Osteocyte (in vitro differentiated cells): Measurements from ENCODE around the gene PAPOLB. TPM values are rescaled to one million over a fixed set of nuclear protein-coding genes. Genes with fewer than 3 reads are reported as not detected.

Experiments used
- DNase-seq: peaks from one replicate; pipeline ENCODE4 v3.0.0; 2021; ENCODE audit warnings: mixed read lengths; ENCODE audit not compliant: unreplicated experiment; ENCODE audit errors: extremely low spot score
- H3K27ac Mint-ChIP-seq: one replicate; pipeline ENCODE4 v1.8.0; 2021; ENCODE audit warnings: mild to moderate bottlenecking, mixed read lengths; ENCODE audit not compliant: unreplicated experiment
- H3K27me3 Mint-ChIP-seq: one replicate; pipeline ENCODE4 v1.8.0; 2021; ENCODE audit warnings: mixed read lengths; ENCODE audit not compliant: unreplicated experiment
- H3K36me3 Mint-ChIP-seq: one replicate; pipeline ENCODE4 v1.8.0; 2021; ENCODE audit warnings: mixed read lengths; ENCODE audit not compliant: unreplicated experiment
- H3K4me1 Mint-ChIP-seq: one replicate; pipeline ENCODE4 v1.8.0; 2021; ENCODE audit warnings: mixed read lengths; ENCODE audit not compliant: unreplicated experiment
- H3K4me3 Mint-ChIP-seq: one replicate; pipeline ENCODE4 v1.8.0; 2021; ENCODE audit warnings: mild to moderate bottlenecking, moderate library complexity, mixed read lengths; ENCODE audit not compliant: unreplicated experiment
- H3K9me3 Mint-ChIP-seq: one replicate; pipeline ENCODE4 v1.8.0; 2021; ENCODE audit warnings: mixed read lengths; ENCODE audit not compliant: unreplicated experiment
- CTCF ChIP-seq: fragments of 200-600 bp; sonication (generic); IDR thresholded peaks from 2 replicates; pipeline ENCODE4 v1.5.0; 2021; ENCODE audit warnings: antibody characterized with exemption, mild to moderate bottlenecking, moderate library complexity
- long read RNA-seq: library from polyadenylated mRNA; unstranded; transcript quantifications from one replicate; pipeline ENCODE4 v2.0.0, GENCODE V29; 2021
- total RNA-seq: library from RNA; stranded (reverse); gene quantifications from 2 replicates; pipeline ENCODE4 v1.2.1, GENCODE V29; 2021

PAPOLB gene
- total RNA-seq = 0.10 and 0.13 TPM in 2 replicates
- long read RNA-seq = 0 reads

DNA sequence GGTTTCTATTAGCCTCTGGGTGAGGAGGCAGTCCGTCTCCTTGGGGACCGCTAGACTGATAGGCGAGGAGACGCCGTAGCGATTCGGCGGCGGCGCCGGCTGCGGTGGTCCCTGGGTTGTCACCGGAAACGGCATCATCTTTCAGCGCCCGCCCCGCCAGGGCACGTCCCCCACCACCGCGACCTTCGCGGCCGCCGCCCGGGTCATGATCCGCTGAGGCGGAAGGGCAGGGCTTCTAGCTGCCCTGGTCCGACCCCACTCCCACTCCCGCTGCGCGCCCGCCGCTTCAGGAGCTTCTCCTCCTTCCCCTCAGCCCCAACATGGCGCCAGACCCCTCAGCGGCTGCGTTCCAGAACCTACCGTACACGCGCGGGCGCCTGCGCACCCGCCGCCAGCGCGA lies at the start of gene PAPOLB:
PAPOLB (minus strand) TSS at position 358 of the 400 bp plus-strand sequence; CDS start at position 138, 220 bp downstream.
- H3K4me1 Mint-ChIP-seq = no peaks in the 10 kb centered on the region
- no peak for DNase-seq
- no peak within 1 kb of the TSS for H3K4me3 Mint-ChIP-seq
- H3K27me3 Mint-ChIP-seq = peaks cover 26% of the 10 kb centered on the region
- no peak within 1 kb of the TSS for H3K27ac Mint-ChIP-seq
- TF ChIP-seq CTCF = no peak
- H3K9me3 Mint-ChIP-seq = peaks cover 20% of the 10 kb centered on the region
- H3K36me3 Mint-ChIP-seq = no peaks in the 10 kb centered on the region

GRCh38 chr7:4911111-4911828 lies 49.4 kb upstream of the PAPOLB start:
- Mint-ChIP-seq H3K4me1 (no peaks in the 10 kb centered on the region), H3K4me3 (no peak overlapping the region), H3K27ac (no peak overlapping the region), H3K9me3 (no peaks in the 10 kb centered on the region), H3K36me3 (no peaks in the 10 kb centered on the region), H3K27me3 (peaks cover 10% of the 10 kb centered on the region)
- no peak for DNase-seq
- TF ChIP-seq CTCF = no peak

DNA sequence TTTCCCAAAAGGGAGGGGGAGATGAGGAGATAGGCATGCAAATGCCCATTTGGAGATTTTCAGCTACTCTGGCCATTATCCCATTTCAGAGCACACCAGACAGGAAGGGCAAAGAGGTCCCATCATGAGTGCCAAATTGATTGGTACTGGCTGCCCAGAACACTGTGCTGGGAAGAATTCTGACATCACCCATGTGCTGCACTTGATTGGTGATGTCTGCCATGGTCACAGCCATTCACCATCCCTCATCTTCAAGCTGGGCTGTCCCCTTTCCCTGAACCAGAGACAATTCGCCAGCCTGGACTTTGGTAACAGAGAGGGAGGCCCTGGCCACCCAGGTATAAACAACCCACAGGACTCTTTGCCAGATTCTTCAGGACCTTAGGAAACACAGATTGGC lies 44.9 kb upstream of the PAPOLB start:
- H3K4me1 Mint-ChIP-seq = no peaks in the 10 kb centered on the region
- H3K27ac Mint-ChIP-seq = no peak overlapping the region
- DNase-seq = no peak
- peaks cover 12% of the 10 kb centered on the region for H3K27me3 Mint-ChIP-seq
- no peaks in the 10 kb centered on the region for H3K9me3 Mint-ChIP-seq
- no peak for TF ChIP-seq CTCF
- H3K36me3 Mint-ChIP-seq = no peaks in the 10 kb centered on the region
- no peak overlapping the region for H3K4me3 Mint-ChIP-seq

DNA sequence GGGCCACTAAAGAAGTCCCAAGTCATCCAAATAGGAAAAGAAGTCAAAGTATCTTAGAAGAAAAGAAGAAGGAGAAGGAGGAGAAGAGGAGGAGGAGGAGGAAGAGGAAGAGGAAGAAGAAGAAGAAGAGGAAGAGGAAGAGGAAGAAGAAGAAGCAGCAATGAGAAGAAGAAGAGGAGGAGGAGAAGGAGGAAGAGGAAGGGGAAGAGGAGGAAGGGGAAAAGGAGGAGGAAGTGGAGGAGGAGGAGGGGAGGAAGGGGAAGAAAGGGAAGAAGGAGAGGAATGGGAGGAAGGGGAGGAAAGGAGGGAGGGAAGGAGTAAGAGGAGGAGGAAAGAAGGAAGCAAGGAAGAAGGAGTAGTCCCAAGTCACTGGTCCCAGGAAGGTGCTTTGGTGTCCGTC lies 43.3 kb upstream of the PAPOLB start:
- peaks cover 8% of the 10 kb centered on the region for H3K27me3 Mint-ChIP-seq
- TF ChIP-seq CTCF = no peak
- no peaks in the 10 kb centered on the region for H3K4me1 Mint-ChIP-seq
- H3K27ac Mint-ChIP-seq = no peak overlapping the region
- no peaks in the 10 kb centered on the region for H3K9me3 Mint-ChIP-seq
- no peak for DNase-seq
- H3K4me3 Mint-ChIP-seq = no peak overlapping the region
- no peaks in the 10 kb centered on the region for H3K36me3 Mint-ChIP-seq

DNA sequence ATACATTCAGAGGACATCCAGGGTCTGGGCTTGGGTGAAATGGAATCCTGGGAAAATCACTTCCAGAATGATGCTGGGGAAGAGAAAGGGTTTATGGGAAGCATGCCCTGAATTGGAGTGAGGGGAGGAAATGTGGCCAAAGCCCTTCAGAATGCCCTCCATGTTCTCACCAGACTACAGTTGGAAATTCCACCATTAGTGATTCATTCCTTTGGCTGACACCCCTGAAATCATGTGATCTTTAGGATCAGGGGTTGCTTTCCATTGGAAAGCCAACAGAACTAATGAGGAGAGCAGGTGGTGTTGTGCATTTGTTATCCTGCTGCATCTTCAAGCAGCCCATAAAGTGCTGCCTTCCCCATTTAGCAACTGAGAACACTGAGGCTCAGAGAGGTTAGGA lies 42.5 kb upstream of the PAPOLB start:
- H3K4me3 Mint-ChIP-seq = no peak overlapping the region
- TF ChIP-seq CTCF = no peak
- H3K27me3 Mint-ChIP-seq = peaks cover 8% of the 10 kb centered on the region
- H3K4me1 Mint-ChIP-seq = no peaks in the 10 kb centered on the region
- no peaks in the 10 kb centered on the region for H3K9me3 Mint-ChIP-seq
- DNase-seq = no peak
- H3K27ac Mint-ChIP-seq = no peak overlapping the region
- H3K36me3 Mint-ChIP-seq = no peaks in the 10 kb centered on the region
